Upper lobe of left lung (tissue), 6 donors: ENCODE data around the gene PLS1. TPM values are rescaled to one million over a fixed set of nuclear protein-coding genes. Genes with fewer than 3 reads are reported as not detected.

ENCODE experiments used
- ATAC-seq, 2 donors: fragments of 200-7000 bp; cut with Tn5 transposase; one replicate each; pipeline ENCODE4 v1.9.1; 2022; ENCODE audit warnings: mild to moderate bottlenecking in 2 of 2, moderate library complexity in 2 of 2; ENCODE audit not compliant: low FRiP score in 2 of 2
- DNase-seq, 2 donors: peaks; one replicate each; pipeline ENCODE4 v3.0.0-alpha.2; 2019 to 2020
- H3K27ac ChIP-seq, 4 donors: fragments of 200-600 bp; sonication (generic); one replicate each; pipeline ENCODE4 v1.5.1; 2016 to 2019
- H3K27me3 ChIP-seq, 4 donors: fragments of 200-600 bp; sonication (generic); one replicate each; pipeline ENCODE4 v1.5.1; 2017 to 2019
- H3K36me3 ChIP-seq, 4 donors: fragments of 200-600 bp; sonication (generic); one replicate each; pipeline ENCODE4 v1.5.1; 2016 to 2019
- H3K4me1 ChIP-seq, 4 donors: fragments of 200-600 bp; sonication (generic); one replicate each; pipeline ENCODE4 v1.5.1; 2018 to 2019
- H3K4me3 ChIP-seq, 4 donors: fragments of 200-600 bp; sonication (generic); one replicate each; pipeline ENCODE4 v1.5.1; 2017 to 2019; ENCODE audit warnings: mild to moderate bottlenecking in 2 of 4, moderate library complexity in 1 of 4
- H3K9me3 ChIP-seq, 4 donors: fragments of 200-600 bp; sonication (generic); one replicate each; pipeline ENCODE4 v1.5.1; 2018 to 2019
- EP300 ChIP-seq, 4 donors: sonication (generic); formaldehyde crosslinking; IDR thresholded peaks; one replicate each; pipeline ENCODE4 v1.5.1; 2017; ENCODE audit warnings: antibody characterized with exemption in 4 of 4, control low read depth in 2 of 4
- POLR2A ChIP-seq, 4 donors: fragments of 450-650 bp; IDR thresholded peaks; one replicate each; pipeline ENCODE4 v1.5.1; 2016 to 2017; ENCODE audit warnings: antibody characterized with exemption in 4 of 4, mild to moderate bottlenecking in 2 of 4
- POLR2AphosphoS5 ChIP-seq, 2 donors: sonication (generic); formaldehyde crosslinking; IDR thresholded peaks; one replicate each; pipeline ENCODE4 v1.5.1; 2017; ENCODE audit warnings: antibody characterized with exemption in 2 of 2
- WGBS, 2 donors: methylation state at CpG; one replicate each; pipeline ENCODE4 v1.1.5; 2017 to 2018; 5-methylcytosine and 5-hydroxymethylcytosine counted together
- total RNA-seq, 6 donors: library from RNA; depleted of rRNA in 4 of 6; stranded (reverse); fragments of >200 nt in 4 of 6; gene quantifications; one replicate each; pipeline versions ENCODE4 v1.1.0 to v1.2.1, GENCODE V29; 2016 to 2021
- TF ChIP-seq, protein P1 (sequence below), 6 experiments: fragments of 450-650 bp in 4 of 6; fragments of 200-600 bp in 2 of 6; sonication (generic) in 2 of 6; IDR thresholded peaks; one replicate each; pipeline ENCODE4 v1.5.1; 2016 to 2019; ENCODE audit warnings: antibody characterized with exemption in 6 of 6
- donor health status: DM: no; HTN: no; CAD: no; lungs with moderate emphysema.
- donor health status: DM: no; HTN: yes; CAD: no; lungs with severe emphysema.

The PLS1 gene
- total RNA-seq, 6 donors from 2014 or later = 7.3 to 52.3 (median 21.7) TPM

DNA sequence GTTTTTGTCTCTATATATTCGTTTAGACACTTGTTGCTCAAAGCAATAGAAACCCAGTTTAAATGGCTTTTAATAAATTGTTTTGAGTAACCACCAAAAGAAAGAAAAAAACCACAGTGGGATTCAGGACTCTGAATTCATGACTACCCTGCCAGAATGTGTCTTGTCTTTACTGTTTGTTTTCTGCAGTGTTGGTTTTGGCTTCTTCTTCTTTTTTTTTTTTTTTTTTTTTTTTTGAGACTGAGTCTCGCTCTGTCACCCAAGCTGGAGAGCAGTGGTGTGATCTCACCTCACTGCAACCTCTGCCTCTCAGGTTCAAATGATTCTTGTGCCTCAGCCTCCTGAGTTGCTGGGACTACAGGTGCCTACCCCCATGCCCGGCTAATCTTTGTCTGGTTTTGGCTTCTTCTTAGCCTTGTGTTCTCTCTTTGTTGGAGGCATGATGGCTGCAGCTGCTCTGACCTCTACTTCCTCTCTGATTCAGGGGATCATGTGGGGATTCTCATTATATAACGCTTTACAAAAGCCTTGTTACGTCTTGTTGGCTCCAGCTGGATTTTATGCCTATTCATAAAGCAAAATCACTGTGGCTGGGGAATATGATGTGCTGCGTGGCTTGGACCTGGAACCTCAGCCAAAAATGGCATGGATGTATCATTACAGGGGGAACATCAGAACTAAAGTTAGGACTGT, 54.0 kb downstream of the PLS1 start:
- no peaks in the 10 kb centered on the region for H3K36me3 ChIP-seq
- H3K9me3 ChIP-seq = no peaks in the 10 kb centered on the region
- ATAC-seq = peak in 1 of 2 donors; percentile 23
- TF ChIP-seq POLR2A (IDR thresholded peaks at IDR 0.05) (no peak), POLR2AphosphoS5 (IDR thresholded peaks at IDR 0.05) (no peak), EP300 (IDR thresholded peaks at IDR 0.05) (no peak)
- TF ChIP-seq, protein P1, sequence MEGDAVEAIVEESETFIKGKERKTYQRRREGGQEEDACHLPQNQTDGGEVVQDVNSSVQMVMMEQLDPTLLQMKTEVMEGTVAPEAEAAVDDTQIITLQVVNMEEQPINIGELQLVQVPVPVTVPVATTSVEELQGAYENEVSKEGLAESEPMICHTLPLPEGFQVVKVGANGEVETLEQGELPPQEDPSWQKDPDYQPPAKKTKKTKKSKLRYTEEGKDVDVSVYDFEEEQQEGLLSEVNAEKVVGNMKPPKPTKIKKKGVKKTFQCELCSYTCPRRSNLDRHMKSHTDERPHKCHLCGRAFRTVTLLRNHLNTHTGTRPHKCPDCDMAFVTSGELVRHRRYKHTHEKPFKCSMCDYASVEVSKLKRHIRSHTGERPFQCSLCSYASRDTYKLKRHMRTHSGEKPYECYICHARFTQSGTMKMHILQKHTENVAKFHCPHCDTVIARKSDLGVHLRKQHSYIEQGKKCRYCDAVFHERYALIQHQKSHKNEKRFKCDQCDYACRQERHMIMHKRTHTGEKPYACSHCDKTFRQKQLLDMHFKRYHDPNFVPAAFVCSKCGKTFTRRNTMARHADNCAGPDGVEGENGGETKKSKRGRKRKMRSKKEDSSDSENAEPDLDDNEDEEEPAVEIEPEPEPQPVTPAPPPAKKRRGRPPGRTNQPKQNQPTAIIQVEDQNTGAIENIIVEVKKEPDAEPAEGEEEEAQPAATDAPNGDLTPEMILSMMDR (IDR thresholded peaks at IDR 0.05) = no peak
- no peak for DNase-seq
- WGBS, 2 donors = 55 to 65% methylated on average over 6 of the region's 6 CpGs
- no peak overlapping the region for H3K4me3 ChIP-seq
- no peaks in the 10 kb centered on the region for H3K4me1 ChIP-seq
- H3K27ac ChIP-seq = no peak overlapping the region
- H3K27me3 ChIP-seq = no peaks in the 10 kb centered on the region

DNA sequence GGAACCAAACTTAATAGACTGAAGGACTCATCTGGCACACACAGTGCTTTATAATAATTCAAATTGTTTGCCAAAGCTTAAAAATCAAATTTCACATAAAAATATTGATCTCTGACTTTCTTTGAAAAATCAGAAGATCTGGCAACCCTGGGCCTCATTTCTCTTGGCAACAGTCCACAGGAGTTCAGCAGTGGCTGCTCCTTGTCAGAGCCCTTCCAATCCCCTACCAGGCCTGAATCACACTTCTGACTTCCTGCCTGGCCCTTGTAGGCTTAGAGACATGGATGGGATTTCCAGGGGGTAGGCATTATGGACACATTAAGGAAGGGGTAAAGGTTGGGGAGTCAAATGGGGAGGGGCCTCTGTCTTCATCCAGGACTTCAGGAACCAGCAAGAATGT, 55.5 kb downstream of the PLS1 start:
- Histone ChIP-seq H3K27me3 (no peaks in the 10 kb centered on the region), H3K36me3 (no peaks in the 10 kb centered on the region), H3K4me3 (no peak overlapping the region), H3K27ac (no peak overlapping the region), H3K9me3 (no peaks in the 10 kb centered on the region), H3K4me1 (no peaks in the 10 kb centered on the region)
- TF ChIP-seq, protein P1 (IDR thresholded peaks at IDR 0.05) = no peak
- TF ChIP-seq POLR2AphosphoS5 (IDR thresholded peaks at IDR 0.05) = no peak
- no peak for TF ChIP-seq POLR2A (IDR thresholded peaks at IDR 0.05)
- TF ChIP-seq EP300 (IDR thresholded peaks at IDR 0.05) = no peak
- DNase-seq (no peak), ATAC-seq (no peak)

DNA sequence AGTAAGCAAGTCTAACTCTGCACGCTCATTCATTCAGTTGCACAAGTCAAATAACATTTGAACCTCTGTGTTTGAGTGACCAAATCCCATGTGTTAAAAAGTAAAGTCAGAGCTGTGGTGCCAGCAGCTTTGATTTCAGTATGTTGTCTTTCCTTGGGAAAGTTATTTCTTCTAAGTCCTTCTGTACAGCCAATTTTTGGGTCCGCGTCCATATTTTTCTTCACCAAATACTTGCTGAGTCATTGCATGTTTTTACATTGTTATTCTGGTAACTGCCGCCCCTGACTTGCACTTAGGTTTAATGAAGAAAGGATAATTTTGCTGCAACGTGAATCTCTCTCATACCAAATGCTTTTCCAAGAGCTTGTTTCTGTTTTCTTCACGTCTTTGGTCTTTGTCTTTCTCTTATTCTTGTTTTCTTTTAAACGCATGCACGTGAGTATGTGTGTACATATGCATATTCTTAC, 56.7 kb downstream of the PLS1 start:
- Histone ChIP-seq H3K27me3 (no peaks in the 10 kb centered on the region), H3K36me3 (no peaks in the 10 kb centered on the region), H3K4me3 (no peak overlapping the region), H3K9me3 (no peaks in the 10 kb centered on the region), H3K4me1 (no peaks in the 10 kb centered on the region), H3K27ac (no peak overlapping the region)
- no peak for DNase-seq
- ATAC-seq = no peak
- WGBS, 2 donors = 86 to 89% methylated on average over 8 of the region's 8 CpGs
- no peak for TF ChIP-seq EP300 (IDR thresholded peaks at IDR 0.05)
- TF ChIP-seq, protein P1 (IDR thresholded peaks at IDR 0.05) = no peak
- no peak for TF ChIP-seq POLR2A (IDR thresholded peaks at IDR 0.05)
- TF ChIP-seq POLR2AphosphoS5 (IDR thresholded peaks at IDR 0.05) = no peak

DNA sequence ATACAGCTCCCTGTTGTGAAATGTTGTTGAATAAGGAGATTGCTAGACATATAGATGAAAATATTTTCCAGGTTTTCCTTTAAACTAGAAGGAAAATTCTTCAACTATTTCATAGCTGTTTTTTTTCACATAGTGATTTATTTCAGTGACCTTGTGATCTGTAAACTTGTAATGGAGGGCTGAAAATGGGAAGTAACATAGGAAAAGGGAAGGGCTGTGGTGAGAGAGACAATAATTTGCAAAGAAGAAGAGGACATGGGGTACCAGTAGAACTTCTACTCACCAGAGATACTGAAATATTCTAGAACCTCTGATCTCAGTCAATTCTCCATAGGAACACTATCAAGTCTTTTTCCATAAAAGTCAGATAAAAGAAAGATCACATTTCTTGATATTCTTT, 60.4 kb downstream of the PLS1 start:
- ATAC-seq (peak in 1 of 2 donors; percentile 57), DNase-seq (no peak)
- Histone ChIP-seq H3K36me3 (no peaks in the 10 kb centered on the region), H3K4me3 (no peak overlapping the region), H3K9me3 (no peaks in the 10 kb centered on the region), H3K27me3 (no peaks in the 10 kb centered on the region), H3K4me1 (no peaks in the 10 kb centered on the region), H3K27ac (no peak overlapping the region)
- no peak for TF ChIP-seq POLR2A (IDR thresholded peaks at IDR 0.05)
- TF ChIP-seq POLR2AphosphoS5 (IDR thresholded peaks at IDR 0.05) = no peak
- TF ChIP-seq EP300 (IDR thresholded peaks at IDR 0.05) = no peak
- TF ChIP-seq, protein P1 (IDR thresholded peaks at IDR 0.05) = no peak

DNA sequence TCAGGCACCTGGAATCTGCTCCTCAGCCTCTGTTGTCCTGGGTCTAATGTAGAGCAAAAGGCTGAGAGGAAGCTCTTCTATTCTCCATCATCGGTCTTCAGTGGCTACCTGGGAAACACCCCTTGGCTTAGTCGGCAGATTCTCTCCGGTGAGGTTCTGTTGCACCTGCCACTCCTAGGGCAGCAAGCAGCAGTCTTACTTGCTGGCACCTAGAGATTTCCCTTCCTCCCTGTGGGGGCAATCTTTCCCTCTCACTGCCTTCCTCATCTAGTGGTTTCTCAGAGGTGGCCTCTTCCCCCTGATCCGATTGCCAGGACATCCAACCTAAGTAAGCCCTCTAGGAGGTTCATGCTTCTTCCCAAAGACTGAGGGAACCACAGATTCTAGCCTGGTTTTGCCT, 60.8 kb downstream of the PLS1 start:
- Histone ChIP-seq H3K27ac (no peak overlapping the region), H3K4me3 (no peak overlapping the region), H3K9me3 (no peaks in the 10 kb centered on the region), H3K36me3 (no peaks in the 10 kb centered on the region), H3K27me3 (no peaks in the 10 kb centered on the region), H3K4me1 (no peaks in the 10 kb centered on the region)
- TF ChIP-seq POLR2A (IDR thresholded peaks at IDR 0.05) (no peak), EP300 (IDR thresholded peaks at IDR 0.05) (no peak), POLR2AphosphoS5 (IDR thresholded peaks at IDR 0.05) (no peak)
- TF ChIP-seq, protein P1 (IDR thresholded peaks at IDR 0.05) = no peak
- ATAC-seq (no peak), DNase-seq (no peak)
- WGBS, 2 donors = 91 to 93% methylated on average over 4 of the region's 4 CpGs
